K562 (cell line): Measurements from ENCODE around the gene SLC15A1. TPM values are rescaled to one million over a fixed set of nuclear protein-coding genes. Genes with fewer than 3 reads are reported as not detected.

Source experiments
- ATAC-seq: fragments of 200-7000 bp; cut with Tn5 transposase; 3 replicates; pipeline ENCODE4 v1.9.1; 2020; ENCODE audit warnings: moderate library complexity
- BruUV-seq: library from RNA; stranded (reverse); fragments of 400-500 nt; replicated peaks from 2 replicates; lab custom pipeline; 2021; lab: Mats Ljungman, UMichigan
- CTCF ChIA-PET: fragments of 300-600 bp; formaldehyde crosslinking; extraction: SDS; loops from one replicate; lab custom pipeline; 2021; ENCODE audit warnings: low intra/inter-chr PET ratio; lab: Yijun Ruan, JAX
- POLR2A ChIA-PET: fragments of 300-600, 350-650 bp; sonication (Branson Sonifier 250); formaldehyde crosslinking; extraction: SDS; loops from one replicate; lab custom pipeline; 2021; ENCODE audit warnings: antibody characterized with exemption, inconsistent platforms; lab: Yijun Ruan, JAX
- DNase-seq, 4 experiments: peaks; one replicate each; pipeline versions ENCODE4 v3.0.0 to v3.0.0-alpha.2; 2011 to 2018; ENCODE audit warnings: low spot score in 3 of 4, mixed read lengths in 3 of 4; ENCODE audit errors: extremely low read depth in 1 of 4
- FAIRE-seq: peaks from 2 replicates; lab custom pipeline; 2011; peaks lifted over from hg19 to GRCh38; lab: Jason Lieb, UNC
- H2AFZ ChIP-seq: 2 replicates; pipeline ENCODE4 v1.6.0; 2011; ENCODE audit warnings: low read depth, low read length, control low read depth, inconsistent platforms
- H3K27ac ChIP-seq: fragments of 200-600 bp; 3 replicates; pipeline ENCODE4 v1.8.0; 2011; ENCODE audit warnings: low read depth, mild to moderate bottlenecking, control low read depth, inconsistent platforms, low read length, moderate library complexity, mixed read lengths; ENCODE audit errors: extremely low read depth
- H3K27me3 ChIP-seq, 2 experiments: fragments of 300-600 bp in 1 of 2; 2 replicates in 1 of 2; 3 replicates in 1 of 2; pipeline versions ENCODE4 v1.6.0 to v1.8.0; 2011; ENCODE audit warnings: inconsistent platforms in 2 of 2, low read length in 2 of 2, mild to moderate bottlenecking in 1 of 2, mixed read lengths in 1 of 2, moderate library complexity in 1 of 2; ENCODE audit not compliant: control insufficient read depth in 2 of 2, insufficient read depth in 2 of 2
- H3K36me3 ChIP-seq: fragments of 300-600 bp; 3 replicates; pipeline ENCODE4 v1.8.0; 2011; ENCODE audit warnings: mild to moderate bottlenecking, low read length, inconsistent platforms; ENCODE audit not compliant: control insufficient read depth, insufficient read depth
- H3K4me1 ChIP-seq, 2 experiments: fragments of 200-600 bp in 1 of 2; replicated peaks in 1 of 2; 2 replicates in 1 of 2; 3 replicates in 1 of 2; pipeline versions ENCODE4 v1.5.1 to v1.8.0; 2011; ENCODE audit warnings: inconsistent platforms in 2 of 2, low read length in 2 of 2, mild to moderate bottlenecking in 1 of 2, mixed read lengths in 1 of 2, moderate library complexity in 1 of 2; ENCODE audit not compliant: control insufficient read depth in 2 of 2, insufficient read depth in 2 of 2
- H3K4me2 ChIP-seq: 2 replicates; pipeline ENCODE4 v1.6.1; 2011; ENCODE audit warnings: low read length, control low read depth, inconsistent platforms, mixed read lengths; ENCODE audit not compliant: insufficient read depth
- H3K4me3 ChIP-seq: fragments of 200-600 bp; sonication (generic), shearing (Covaris generic); 2 replicates; pipeline ENCODE4 v1.5.1; 2016; ENCODE audit warnings: control low read depth, inconsistent platforms
- H3K79me2 ChIP-seq: fragments of 200-600 bp; 3 replicates; pipeline ENCODE4 v1.8.0; 2011; ENCODE audit warnings: low read length, inconsistent platforms; ENCODE audit not compliant: control insufficient read depth, insufficient read depth
- H3K9ac ChIP-seq, 2 experiments: 2 replicates each; pipeline versions ENCODE4 v1.6.0 to v1.6.1; 2011; ENCODE audit warnings: low read depth in 2 of 2, low read length in 2 of 2, control low read depth in 1 of 2, inconsistent platforms in 1 of 2, mild to moderate bottlenecking in 1 of 2, mixed read lengths in 1 of 2; ENCODE audit not compliant: insufficient read depth in 1 of 2
- H3K9me1 ChIP-seq: one replicate; pipeline ENCODE4 v1.6.0; 2011; ENCODE audit warnings: inconsistent platforms, mild to moderate bottlenecking, low read length, moderate library complexity; ENCODE audit not compliant: control insufficient read depth, insufficient read depth
- H3K9me3 ChIP-seq: replicated peaks from 2 replicates; pipeline ENCODE4 v1.5.1; 2011; ENCODE audit warnings: low read depth, low read length, inconsistent platforms; ENCODE audit not compliant: control insufficient read depth, insufficient read depth
- H4K20me1 ChIP-seq: replicated peaks from 2 replicates; pipeline ENCODE4 v1.6.1; 2011; ENCODE audit warnings: low read length, inconsistent platforms, mixed read lengths; ENCODE audit not compliant: control insufficient read depth, insufficient read depth
- ARID1B ChIP-seq: fragments of 450-650 bp; IDR thresholded peaks from 2 replicates; pipeline ENCODE4 v1.6.1; 2016; ENCODE audit warnings: antibody characterized with exemption, mild to moderate bottlenecking, inconsistent platforms
- BRD9 ChIP-seq: fragments of 450-650 bp; IDR thresholded peaks from 2 replicates; pipeline ENCODE4 v1.6.1; 2018; ENCODE audit warnings: low read depth; ENCODE audit not compliant: partially characterized antibody
- EP300 ChIP-seq: IDR thresholded peaks from 2 replicates; pipeline ENCODE4 v1.6.1; 2012; ENCODE audit warnings: low read length, improper control_type of control experiment
- JUND ChIP-seq, 2 experiments: IDR thresholded peaks; 2 replicates in 1 of 2; 3 replicates in 1 of 2; pipeline ENCODE4 v1.6.1; 2011; ENCODE audit warnings: borderline replicate concordance in 2 of 2, low read depth in 2 of 2, low read length in 2 of 2, improper control_type of control experiment in 1 of 2, missing biosample characterization in 1 of 2, missing genetic modification characterization in 1 of 2, missing genetic modification reagents in 1 of 2
- MCM2 ChIP-seq: fragments of 450-650 bp; IDR thresholded peaks from 2 replicates; pipeline ENCODE4 v1.6.1; 2017; ENCODE audit warnings: low read depth, mild to moderate bottlenecking
- MXD1 ChIP-seq: fragments of 250-450 bp; sonication (Bioruptor Pico); IDR thresholded peaks from 2 replicates; pipeline ENCODE4 v1.8.0; 2021; ENCODE audit warnings: borderline replicate concordance, mild to moderate bottlenecking, moderate library complexity; ENCODE audit not compliant: poor library complexity, severe bottlenecking
- PATZ1 ChIP-seq: fragments of 250-450 bp; sonication (Bioruptor Pico); IDR thresholded peaks from 2 replicates; pipeline ENCODE4 v1.5.0; 2020; ENCODE audit warnings: mild to moderate bottlenecking, borderline replicate concordance
- PPARD ChIP-seq: fragments of 250-450 bp; sonication (Bioruptor Pico); IDR thresholded peaks from 2 replicates; pipeline ENCODE4 v1.8.0; 2022; ENCODE audit warnings: inconsistent platforms, mild to moderate bottlenecking, moderate library complexity
- THAP12 ChIP-seq: fragments of 250-450 bp; sonication (Bioruptor Pico); IDR thresholded peaks from 2 replicates; pipeline ENCODE4 v1.9.0; 2021; ENCODE audit warnings: mild to moderate bottlenecking, inconsistent platforms
- ZNF324 ChIP-seq: fragments of 250-450 bp; sonication (Bioruptor Pico); IDR thresholded peaks from 2 replicates; pipeline ENCODE4 v1.4.0; 2020; ENCODE audit warnings: mild to moderate bottlenecking
- WGBS: fragments of 100-300 bp; shearing (Covaris generic); methylation state at CpG from one replicate; pipeline ENCODE4 v1.1.6; 2016; ENCODE audit warnings: low coverage, mixed read lengths; ENCODE audit not compliant: insufficient coverage; ENCODE audit errors: missing lambda C conversion rate; 5-methylcytosine and 5-hydroxymethylcytosine counted together
- in situ Hi-C: fragments of 300-500 bp; cut with MboI; formaldehyde crosslinking; loops from 4 replicates; pipeline ENCODE4 v1.15.0; 2018; ENCODE audit warnings: inconsistent platforms, mixed read lengths
- intact Hi-C: fragments of 100-400 bp; cut with micrococcal nuclease; formaldehyde crosslinking; loops from 2 replicates; pipeline ENCODE4 v1.14.2; 2022
- polyA plus RNA-seq, 8 experiments: library from polyadenylated mRNA; depleted of rRNA in 4 of 8; stranded (reverse) in 5 of 8; unstranded in 3 of 8; fragments of >200 nt; fragmentation: Nextera tagmentation in 2 of 8; fragmentation: Illumina TruSeq in 1 of 8; extraction: Ambion mirVana in 2 of 8; extraction: Trizol in 1 of 8; gene quantifications; 2 replicates each; pipeline versions ENCODE4 v1.2.1 to v1.2.3, GENCODE V29; 2011 to 2014; ENCODE audit warnings: inconsistent platforms in 1 of 8, missing spikeins in 1 of 8
- total RNA-seq, 7 experiments: library from RNA; depleted of rRNA in 6 of 7; stranded (reverse); fragments of >200 nt in 6 of 7; fragmentation: Illumina TruSeq in 2 of 7; extraction: Trizol in 2 of 7; gene quantifications; 2 replicates each; pipeline versions ENCODE4 v1.2.1 to v1.2.3, GENCODE V29; 2011 to 2021; ENCODE audit warnings: low replicate concordance in 1 of 7

Gene SLC15A1
- total and polyA plus RNA-seq, 9 of the 15 experiments (the other 6 are each of a cell fraction or from before 2014, with no cell fraction given), result not detected

GRCh38 chr13:98787173-98787572 lies 34.7 kb upstream of the SLC15A1 start (continued):
- no peak for TF ChIP-seq MXD1

GRCh38 chr13:98786023-98786422 lies 33.6 kb upstream of the SLC15A1 start:
- no peaks in the 10 kb centered on the region for H4K20me1 ChIP-seq
- DNase-seq, result no peak
- no peaks in the 10 kb centered on the region for H3K79me2 ChIP-seq
- H3K4me2 ChIP-seq, result no peak overlapping the region
- H3K36me3 ChIP-seq, result no peaks in the 10 kb centered on the region
- H2AFZ ChIP-seq, result no peak overlapping the region
- in situ Hi-C loops (no loop called here), intact Hi-C loops (no loop called here)
- H3K9ac ChIP-seq, result no peak overlapping the region
- H3K27me3 ChIP-seq, result peaks cover 10 to 59% of the 10 kb centered on the region in 2 experiments; a peak in 4 of 5 replicates
- ChIA-PET POLR2A (no interaction called here), CTCF (no interaction called here)
- no peak overlapping the region for H3K4me3 ChIP-seq
- 9% methylated on average over 7 of the region's 7 CpGs for WGBS
- H3K27ac ChIP-seq, result no peak overlapping the region
- BruUV-seq, result no TSS peak
- H3K4me1 ChIP-seq, result no peaks in the 10 kb centered on the region
- H3K9me3 ChIP-seq, result no peaks in the 10 kb centered on the region
- no peak for FAIRE-seq
- no peak for ATAC-seq
- no peaks in the 10 kb centered on the region for H3K9me1 ChIP-seq
- TF ChIP-seq ZNF324 (no peak), JUND (IDR thresholded peaks at IDR 0.05; ENCODE audit: borderline replicate concordance, low read depth, low read length) (no peak), JUND (tag; IDR thresholded peaks at IDR 0.05; ENCODE audit: borderline replicate concordance, low read depth, low read length) (no peak), MCM2 (no peak), ARID1B (no peak), EP300 (no peak), PATZ1 (no peak), BRD9 (no peak), THAP12 (CRISPR knock-in tag) (no peak), PPARD (no peak)
